ENCODE results near the gene FAM32A. TPM values are rescaled to one million over a fixed set of nuclear protein-coding genes. Genes with fewer than 3 reads are reported as not detected.

The FAM32A gene
- total RNA-seq, 1 donor from 2014 or later = 106 TPM

GRCh38 chr19:16208064-16208759, 23.0 kb downstream of the FAM32A start:
- TF ChIP-seq EZH2 (IDR thresholded peaks at IDR 0.05; ENCODE audit: insufficient read depth, low read length) (no peak), CTCF (IDR thresholded peaks at IDR 0.05; ENCODE audit: insufficient read depth, low read depth, low read length) (no peak)
- Histone ChIP-seq H3K4me2 (ENCODE audit: low read length) (no peak overlapping the region), H3K9ac (ENCODE audit: low read length) (no peak overlapping the region), H3K4me3 (ENCODE audit: insufficient read depth, low read depth, low read length) (no peak overlapping the region), H3K4me1 (ENCODE audit: insufficient read depth, low read length) (no peaks in the 10 kb centered on the region), H3K9me3 (ENCODE audit: insufficient read depth, low read depth, low read length) (no peaks in the 10 kb centered on the region), H3K27me3 (ENCODE audit: insufficient read depth, low read length) (no peaks in the 10 kb centered on the region), H2AFZ (ENCODE audit: low read depth, low read length) (no peak overlapping the region), H3K27ac (ENCODE audit: low read depth, low read length) (no peak overlapping the region), H3K36me3 (ENCODE audit: insufficient read depth, low read length) (peaks cover 32% of the 10 kb centered on the region), H3K79me2 (ENCODE audit: insufficient read depth, low read length) (peaks cover 36% of the 10 kb centered on the region), H4K20me1 (ENCODE audit: insufficient read depth, low read length) (peaks cover 62% of the 10 kb centered on the region)
- no peaks in the 10 kb centered on the region for H3K27me3 Mint-ChIP-seq (ENCODE audit: low read depth, unreplicated experiment)
- H3K36me3 Mint-ChIP-seq (ENCODE audit: low read depth, unreplicated experiment) = peaks cover 42% of the 10 kb centered on the region
- FAIRE-seq (no peak), DNase-seq (ENCODE audit: low read depth) (no peak)
- H3K4me1 Mint-ChIP-seq (ENCODE audit: low read depth, unreplicated experiment) = peaks cover 3% of the 10 kb centered on the region
- no peak overlapping the region for H3K27ac Mint-ChIP-seq (ENCODE audit: unreplicated experiment)
- H3K4me3 Mint-ChIP-seq (ENCODE audit: unreplicated experiment) = no peak overlapping the region
- no peaks in the 10 kb centered on the region for H3K9me3 Mint-ChIP-seq (ENCODE audit: unreplicated experiment)

- Histone ChIP-seq H3K27me3 (ENCODE audit: insufficient read depth, low read length) (no peaks in the 10 kb centered on the region), H3K4me2 (ENCODE audit: low read length) (no peak overlapping the region), H3K79me2 (ENCODE audit: insufficient read depth, low read length) (peaks cover 35% of the 10 kb centered on the region), H3K36me3 (ENCODE audit: insufficient read depth, low read length) (peaks cover 27% of the 10 kb centered on the region), H3K4me1 (ENCODE audit: insufficient read depth, low read length) (no peaks in the 10 kb centered on the region), H3K9ac (ENCODE audit: low read length) (no peak overlapping the region), H3K4me3 (ENCODE audit: insufficient read depth, low read depth, low read length) (no peak overlapping the region), H3K27ac (ENCODE audit: low read depth, low read length) (no peak overlapping the region), H4K20me1 (ENCODE audit: insufficient read depth, low read length) (peaks cover 60% of the 10 kb centered on the region), H3K9me3 (ENCODE audit: insufficient read depth, low read depth, low read length) (no peaks in the 10 kb centered on the region), H2AFZ (ENCODE audit: low read depth, low read length) (no peak overlapping the region)
- H3K27me3 Mint-ChIP-seq (ENCODE audit: low read depth, unreplicated experiment) = no peaks in the 10 kb centered on the region
- H3K27ac Mint-ChIP-seq (ENCODE audit: unreplicated experiment) = no peak overlapping the region
- no peak overlapping the region for H3K4me3 Mint-ChIP-seq (ENCODE audit: unreplicated experiment)
- TF ChIP-seq CTCF (IDR thresholded peaks at IDR 0.05; ENCODE audit: insufficient read depth, low read depth, low read length) (no peak), EZH2 (IDR thresholded peaks at IDR 0.05; ENCODE audit: insufficient read depth, low read length) (no peak)
- no peak for FAIRE-seq
- no peaks in the 10 kb centered on the region for H3K9me3 Mint-ChIP-seq (ENCODE audit: unreplicated experiment)
- peaks cover 3% of the 10 kb centered on the region for H3K4me1 Mint-ChIP-seq (ENCODE audit: low read depth, unreplicated experiment)
- peaks cover 39% of the 10 kb centered on the region for H3K36me3 Mint-ChIP-seq (ENCODE audit: low read depth, unreplicated experiment)
- no peak for DNase-seq (ENCODE audit: low read depth)
Measured at GRCh38 chr19:16208847-16209665, 23.8 kb downstream of the FAM32A start.

Data from astrocyte (in vitro differentiated cells and primary cell).